ENCODE results near the gene MRE11.

Gene MRE11

DNA sequence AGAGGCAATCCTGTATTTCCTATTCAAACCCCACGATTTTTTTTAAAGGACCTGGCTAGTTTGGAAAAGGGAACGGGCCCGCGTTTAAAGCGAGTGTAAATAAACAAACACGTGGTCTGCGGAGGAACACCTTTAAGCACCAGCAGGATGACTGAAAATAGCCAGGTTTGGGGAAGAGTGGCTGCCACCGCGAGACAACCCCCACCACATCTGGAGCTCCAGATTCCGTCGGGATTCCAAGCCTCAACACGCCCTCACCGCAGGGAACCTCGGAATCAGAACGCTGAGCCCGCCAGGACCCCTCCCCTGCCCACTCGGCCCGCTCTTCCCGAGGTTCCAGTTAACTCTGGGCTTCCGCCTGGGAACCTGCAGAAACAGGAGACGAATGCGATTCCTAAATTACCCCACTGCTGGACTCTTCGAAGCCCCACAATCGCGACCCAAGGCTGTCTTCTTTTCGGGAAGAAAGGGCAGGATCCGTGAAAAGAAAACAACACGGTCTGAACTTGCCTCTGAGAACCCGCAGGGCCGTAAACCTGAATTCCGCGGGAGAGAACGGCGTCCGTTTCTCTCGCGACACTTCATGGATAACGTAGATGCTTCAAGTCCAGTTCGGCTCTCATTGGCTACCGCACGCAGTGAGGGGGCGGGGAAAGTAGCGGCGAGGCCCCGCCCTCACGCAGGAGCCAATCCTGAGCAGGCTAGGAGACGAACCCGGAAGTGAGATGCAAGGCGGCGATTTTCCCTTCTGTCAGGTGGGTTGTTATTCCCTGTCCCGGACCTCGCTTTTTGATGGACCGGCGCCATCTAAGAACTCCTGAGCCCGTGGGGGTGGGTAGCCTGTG, at the start of gene MRE11, which contains the start of gene ANKRD49:
Gene MRE11, minus strand, starts transcription at position 564 of the 845 bp plus-strand sequence. CDS start 1,043 bp downstream, outside the sequence.
Gene ANKRD49, plus strand, starts transcription at position 704 of the 845 bp plus-strand sequence. CDS start 2,710 bp downstream, outside the sequence.
- DNase-seq: peak; percentile 94 to 99 (median 98)
- intact Hi-C loops (cut with DNase I): no loop called here

DNA sequence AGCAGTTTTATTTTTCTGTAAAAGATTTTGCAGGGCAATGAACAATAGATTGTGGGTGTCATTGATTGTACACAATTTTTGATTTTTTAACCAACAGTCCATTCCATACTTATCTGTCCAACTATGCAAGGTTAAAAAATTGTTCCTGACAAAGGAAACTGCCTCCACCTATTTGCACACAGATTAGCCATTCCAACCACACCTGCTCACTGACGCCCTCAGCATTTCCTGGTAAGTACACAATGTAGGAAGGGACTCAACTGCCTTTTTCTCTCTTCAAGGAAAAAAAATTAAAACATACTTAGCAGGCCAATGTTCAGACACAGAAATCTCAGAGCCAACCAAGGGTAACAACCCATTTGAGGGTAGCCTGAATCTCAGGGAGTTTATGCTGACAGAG, 45.8 kb upstream of the MRE11 start:
- no peak for DNase-seq
- intact Hi-C loops (cut with DNase I): no loop called here

DNA sequence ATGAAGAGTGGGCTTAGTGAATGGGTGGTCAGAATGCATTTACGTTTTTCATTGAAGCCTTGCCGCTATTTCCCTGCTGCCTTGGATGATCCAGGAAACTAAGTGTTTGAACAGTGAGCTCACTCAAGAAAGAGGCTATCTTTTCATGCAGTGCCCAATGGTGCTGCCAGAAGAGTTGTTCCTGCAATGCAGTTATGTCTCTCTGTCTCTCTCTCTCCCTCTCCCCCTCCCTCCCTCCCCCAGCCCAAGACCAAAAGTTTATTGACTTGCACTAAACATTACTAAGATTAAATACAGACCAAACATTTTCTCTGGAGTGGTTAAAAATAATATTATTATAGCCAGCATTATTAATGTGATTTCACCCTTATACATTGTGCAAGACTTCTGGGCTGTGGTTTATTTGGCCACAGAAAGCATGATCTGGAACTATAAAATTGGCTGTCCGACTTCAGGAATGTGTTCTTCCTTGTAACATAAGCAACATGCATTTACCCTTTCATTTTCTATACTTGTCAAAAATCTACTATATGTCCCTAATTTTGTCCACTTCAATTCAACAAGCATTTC, 43.5 kb upstream of the MRE11 start:
- intact Hi-C loops (cut with DNase I): no loop called here
- no peak for DNase-seq

DNA sequence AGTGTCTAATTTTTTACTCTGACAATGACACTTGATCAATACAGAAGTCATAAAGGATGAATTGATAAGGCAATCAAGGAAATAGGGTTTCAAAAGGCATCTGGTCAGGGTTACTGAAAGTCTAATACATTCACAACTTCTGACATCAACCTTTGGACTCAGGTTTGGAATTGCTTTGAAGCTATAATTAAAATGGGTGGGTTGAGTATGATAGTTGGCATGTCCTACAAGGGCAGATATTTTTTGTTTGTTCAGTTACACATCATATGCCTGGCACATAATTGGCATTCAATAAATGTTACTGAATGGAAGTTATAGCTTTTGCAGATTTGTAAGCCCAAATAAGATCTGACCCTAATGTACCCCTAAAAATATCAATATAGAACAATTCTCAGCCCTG, 42.7 kb upstream of the MRE11 start:
- intact Hi-C loops (cut with DNase I): no loop called here
- no peak for DNase-seq

DNA sequence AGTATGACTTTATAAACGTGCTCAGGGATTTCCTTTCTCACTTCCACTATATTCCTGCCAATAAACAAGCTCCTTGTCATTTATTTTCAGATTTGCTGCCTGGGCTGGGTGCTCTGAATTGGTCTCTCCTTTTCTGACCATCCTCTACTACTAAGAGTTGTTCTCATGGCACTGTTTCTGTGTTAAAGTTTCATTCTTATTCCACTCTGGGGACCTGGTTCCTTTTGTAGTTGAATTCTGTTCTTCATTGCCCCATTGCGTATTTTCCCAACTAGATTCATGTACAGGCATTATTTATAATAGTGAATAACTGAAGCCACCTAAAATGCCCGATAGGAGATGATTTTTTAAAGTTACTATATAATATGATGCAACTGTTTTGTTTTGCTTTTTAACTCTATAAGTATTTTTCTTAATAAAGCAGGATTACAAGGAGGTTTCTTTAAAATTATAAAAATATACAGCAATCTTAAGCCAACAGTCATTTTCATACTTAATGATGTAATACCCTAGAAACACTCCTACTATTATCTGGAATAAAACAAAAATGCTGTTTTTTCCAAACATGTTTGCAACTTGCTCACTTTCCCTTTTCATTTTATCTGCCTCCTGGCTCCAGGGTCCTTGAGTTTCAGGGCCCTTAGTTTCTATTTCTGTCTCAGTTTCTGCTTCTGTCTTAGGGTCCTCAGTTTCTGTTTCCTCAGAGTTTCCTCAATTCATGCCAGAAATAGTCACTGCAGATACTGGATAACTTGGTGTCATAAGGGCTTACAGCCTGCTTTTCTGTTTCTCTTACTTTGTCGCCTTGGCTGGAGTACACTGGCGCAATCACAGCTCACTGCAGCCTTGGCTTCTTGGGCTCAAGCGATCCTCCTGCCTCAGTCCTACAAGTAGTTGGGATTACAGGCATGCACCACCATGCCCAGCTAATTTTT, 40.3 kb upstream of the MRE11 start:
- intact Hi-C loops (cut with DNase I): no loop called here
- no peak for DNase-seq

DNA sequence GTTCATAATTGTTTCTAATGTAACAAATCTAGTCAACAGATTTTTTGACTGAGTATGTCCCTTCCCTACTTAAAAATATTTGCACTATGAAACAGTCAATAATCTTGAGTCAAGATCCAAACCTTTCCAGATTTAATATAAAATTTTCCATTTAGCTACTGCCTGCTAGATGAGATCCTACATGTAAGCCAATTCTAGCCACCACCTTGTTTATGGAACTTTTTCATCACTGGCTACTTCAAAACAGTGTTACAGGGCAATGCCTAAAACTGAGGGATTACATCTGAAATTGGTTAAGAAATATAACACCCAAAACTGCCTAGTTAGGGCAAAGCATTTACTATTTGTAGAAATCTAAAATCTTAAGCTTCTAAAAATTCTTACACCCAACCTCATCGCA, 39.6 kb upstream of the MRE11 start:
- intact Hi-C loops (cut with DNase I): no loop called here
- no peak for DNase-seq

DNA sequence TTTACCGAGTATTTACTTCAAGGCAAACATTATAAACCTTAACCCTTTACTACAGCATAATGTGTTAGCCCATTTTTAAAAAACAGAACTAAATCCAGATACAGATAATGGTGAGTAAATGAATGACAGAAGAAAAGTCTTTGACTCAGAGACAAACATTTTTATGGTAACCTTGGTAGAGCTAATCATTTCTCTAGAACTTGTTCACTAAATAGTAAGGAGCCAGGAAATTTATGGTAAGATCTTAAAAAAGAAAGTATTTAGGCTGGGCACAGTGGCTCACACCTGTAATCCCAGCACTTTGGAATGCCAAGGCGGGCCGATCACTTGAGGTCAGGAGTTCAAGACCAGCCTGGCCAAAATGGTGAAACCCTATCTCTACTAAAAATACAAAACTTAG, 38.6 kb upstream of the MRE11 start:
- intact Hi-C loops (cut with DNase I): no loop called here
- no peak for DNase-seq

DNA sequence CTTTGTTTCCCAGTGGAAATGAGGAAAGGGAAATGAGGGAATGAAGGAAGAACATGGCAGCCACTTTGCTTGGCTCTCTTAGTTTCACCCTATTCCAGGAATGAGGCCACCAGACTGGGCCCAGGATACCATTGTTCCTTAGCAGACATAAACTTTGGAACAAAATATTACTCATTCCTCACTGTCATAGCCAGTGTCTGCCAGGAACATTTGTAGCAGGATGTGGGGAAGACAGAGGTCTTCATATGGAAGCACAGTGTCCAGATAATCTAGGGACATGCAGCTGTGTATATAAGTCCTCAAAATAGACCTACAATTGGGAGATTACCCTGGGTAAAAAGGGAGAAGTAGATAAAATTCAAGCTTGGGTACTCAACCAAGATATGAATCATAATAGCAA, 34.9 kb upstream of the MRE11 start:
- intact Hi-C loops (cut with DNase I): no loop called here
- DNase-seq: no peak

DNA sequence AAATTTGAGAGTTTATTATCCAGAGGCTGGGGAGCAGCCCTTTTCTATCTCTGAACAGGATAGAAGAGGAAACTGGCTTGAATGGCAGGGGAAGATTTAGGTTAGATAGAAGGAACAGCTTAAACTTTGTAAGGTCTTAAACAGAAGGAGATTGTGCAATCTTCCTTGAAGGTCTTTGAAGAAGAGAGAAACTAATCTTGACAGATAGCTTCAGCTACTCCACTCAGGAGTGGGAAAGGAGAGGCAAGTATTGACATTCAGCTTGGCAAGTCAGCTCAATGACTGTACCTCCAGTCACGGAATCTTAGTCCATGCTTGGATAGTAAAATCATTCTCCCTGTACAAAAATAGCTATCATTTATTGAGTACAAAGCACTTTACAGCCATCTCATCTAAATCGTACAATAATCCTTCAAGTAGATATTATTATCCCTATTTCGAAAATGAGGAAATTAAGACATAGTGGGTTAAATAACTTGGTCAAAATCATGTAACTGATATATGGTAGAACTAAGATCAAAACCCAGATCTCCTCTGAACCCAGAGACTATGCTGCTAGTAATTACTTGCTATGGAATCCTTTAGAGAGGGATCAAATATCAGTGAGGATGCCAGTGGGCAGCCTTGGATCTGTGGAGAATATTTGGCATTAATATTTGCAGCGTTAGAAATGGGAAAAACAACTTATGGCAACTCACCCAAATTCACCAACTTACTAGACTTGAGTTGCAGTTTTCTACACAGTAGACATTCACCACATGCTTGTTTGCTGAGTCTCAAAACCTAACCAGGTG, 33.2 kb upstream of the MRE11 start:
- DNase-seq: no peak
- intact Hi-C loops (cut with DNase I): no loop called here

DNA sequence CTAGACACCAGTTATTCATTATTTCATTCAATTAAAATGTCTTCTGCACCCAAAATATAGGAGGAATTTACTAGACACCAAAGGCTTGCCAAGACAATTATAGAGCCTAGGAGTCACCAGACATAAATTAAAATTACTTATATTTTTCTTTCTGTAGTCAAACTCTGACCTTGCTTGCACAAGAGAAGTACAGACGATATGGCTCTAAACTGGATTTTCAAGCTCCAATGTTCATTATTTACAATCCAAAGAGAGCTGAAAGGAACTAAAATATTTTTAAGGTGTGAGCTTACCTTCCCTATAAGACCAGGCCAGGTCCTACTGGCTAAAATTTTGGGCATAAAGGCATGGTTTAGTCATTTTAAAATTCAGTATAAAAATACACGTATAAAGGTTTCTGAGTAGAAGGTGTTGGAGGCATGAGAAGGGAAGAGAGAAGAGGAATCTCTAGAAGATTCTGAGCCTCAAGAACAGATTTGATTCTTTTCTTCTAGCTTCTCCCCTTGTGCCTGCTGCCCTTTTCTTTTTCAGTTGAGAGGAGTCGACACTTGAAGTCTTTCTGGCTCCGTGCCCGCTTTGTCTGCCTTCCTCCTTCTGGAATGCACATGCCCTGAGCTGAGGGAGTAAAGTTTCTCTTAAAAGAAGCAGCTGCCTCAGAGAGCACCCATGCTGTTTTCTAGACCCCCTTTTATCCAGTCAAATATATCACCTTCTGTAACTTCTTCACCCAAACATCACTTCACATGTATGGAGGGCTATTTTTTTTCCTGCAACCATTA, 32.1 kb upstream of the MRE11 start:
- intact Hi-C loops (cut with DNase I): no loop called here
- DNase-seq: peak in 29 of 42 donors; percentile 23 to 71 (median 47)

DNA sequence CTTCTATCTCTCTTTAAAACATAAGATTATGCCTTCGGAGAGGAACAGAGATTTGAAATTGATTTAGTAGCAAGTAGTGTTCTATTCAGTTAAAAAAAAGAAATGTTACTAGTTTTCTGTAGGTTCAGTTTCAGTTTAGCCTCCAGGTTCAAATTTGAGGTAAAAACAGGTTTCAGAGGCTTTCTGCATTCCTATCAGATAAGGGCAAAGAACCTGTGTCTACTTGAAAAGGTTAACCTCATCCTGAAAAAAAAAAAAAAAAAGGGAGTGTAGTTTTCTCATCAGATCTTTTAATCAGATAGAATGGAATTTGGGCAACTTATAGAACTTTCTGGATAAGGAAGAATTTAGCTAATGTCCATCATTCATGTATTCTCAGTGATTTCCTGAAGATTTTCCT, 30.7 kb upstream of the MRE11 start:
- DNase-seq: no peak
- intact Hi-C loops (cut with DNase I): no loop called here

DNA sequence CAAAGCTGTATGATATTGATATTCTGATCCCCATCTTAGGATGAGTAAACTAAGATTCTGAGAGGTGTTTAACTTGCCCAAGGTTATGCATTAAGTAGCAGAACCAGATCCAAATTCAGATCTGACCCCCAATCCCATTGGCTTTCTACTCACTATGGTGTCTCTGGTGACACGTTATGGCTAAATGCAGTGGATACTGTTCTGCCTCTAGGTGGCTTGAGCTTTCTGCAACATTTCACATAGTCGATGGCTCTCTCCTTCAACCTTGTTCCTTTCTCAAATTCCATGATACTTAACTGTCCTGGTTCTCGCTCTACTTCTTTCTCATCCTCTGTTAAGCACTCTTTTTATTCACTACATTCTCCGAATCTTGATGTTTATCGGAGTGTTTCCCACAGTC, 28.0 kb upstream of the MRE11 start:
- intact Hi-C loops (cut with DNase I): no loop called here

DNA sequence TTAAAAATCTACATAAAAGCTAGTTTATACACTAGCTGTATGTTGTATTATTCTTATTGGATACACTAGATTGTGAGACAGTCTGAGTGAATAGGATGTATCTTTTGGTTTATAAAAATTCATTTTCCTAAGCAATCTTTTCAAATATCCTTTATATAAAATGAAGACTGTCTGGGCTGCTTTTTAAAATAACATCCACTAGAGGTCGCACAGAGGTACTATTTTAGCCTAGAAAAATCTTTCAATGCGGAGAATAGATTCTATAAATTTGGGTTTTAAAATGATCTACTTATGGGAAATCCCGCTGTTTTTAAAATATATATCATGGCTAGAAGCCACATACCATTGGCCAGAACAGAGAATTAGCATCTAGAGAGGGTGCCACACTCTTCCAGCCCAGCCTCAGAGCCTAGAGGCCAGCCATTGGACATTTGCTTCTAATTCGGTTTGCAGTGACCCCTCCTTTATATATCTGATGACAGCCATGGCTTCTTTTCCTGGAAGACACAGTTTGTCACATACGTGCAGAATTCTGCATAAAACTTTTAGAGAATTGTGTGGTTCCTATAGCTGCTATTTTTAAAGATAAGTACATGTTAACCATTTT, 25.9 kb upstream of the MRE11 start:
- intact Hi-C loops (cut with DNase I): loop anchor here (5.0 kb wide), 1 partner anchor 83 kb away; no protein-coding TSS in a partner anchor
- DNase-seq: peak in 5 of 42 donors; percentile 18 to 66 (median 30)

More for the DNA sequence above, 28.0 kb upstream of the MRE11 start:
- DNase-seq: no peak

DNA sequence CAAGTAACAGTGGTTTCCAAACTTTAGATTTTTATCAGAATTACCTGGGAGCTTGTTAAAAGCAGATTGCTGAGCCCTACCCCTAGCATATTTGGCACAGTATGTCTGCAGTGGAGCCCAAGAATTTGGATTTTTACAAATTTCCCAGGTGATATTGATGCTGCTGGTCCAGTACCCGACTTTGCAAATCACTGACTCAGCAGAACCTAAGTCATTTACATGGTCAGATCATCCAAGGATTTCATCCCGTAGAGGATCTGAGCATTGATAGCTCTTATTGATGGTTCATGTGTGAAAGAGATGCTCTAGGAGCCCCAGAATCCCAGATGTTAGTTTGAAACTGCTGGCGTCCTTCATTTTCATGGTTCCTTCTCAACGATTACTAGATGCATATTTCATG, 24.7 kb upstream of the MRE11 start:
- no peak for DNase-seq
- intact Hi-C loops (cut with DNase I): loop anchor here (5.0 kb wide), 1 partner anchor 84 kb away; no protein-coding TSS in a partner anchor

DNA sequence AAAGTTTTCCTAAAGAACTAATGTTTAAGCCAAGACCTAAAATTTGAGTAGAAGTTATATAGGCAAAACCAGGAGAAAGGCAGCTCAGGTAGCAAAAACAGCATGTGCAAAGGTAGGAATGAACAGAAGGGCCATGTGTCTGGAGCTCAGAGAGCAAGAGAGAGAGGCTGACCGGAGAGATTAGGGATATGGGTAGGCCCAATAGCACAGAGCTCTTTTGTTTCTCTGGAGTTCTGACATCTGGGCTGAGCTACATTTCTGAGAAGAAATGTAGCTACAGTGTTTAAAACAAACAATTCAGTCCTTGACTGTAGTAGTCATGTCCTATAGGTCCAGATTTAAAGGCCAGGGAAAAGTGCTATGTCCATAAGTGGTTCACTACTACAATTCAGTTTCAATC, 23.1 kb upstream of the MRE11 start:
- intact Hi-C loops (cut with DNase I): loop anchor here (5.0 kb wide), 1 partner anchor 86 kb away; no protein-coding TSS in a partner anchor
- no peak for DNase-seq

DNA sequence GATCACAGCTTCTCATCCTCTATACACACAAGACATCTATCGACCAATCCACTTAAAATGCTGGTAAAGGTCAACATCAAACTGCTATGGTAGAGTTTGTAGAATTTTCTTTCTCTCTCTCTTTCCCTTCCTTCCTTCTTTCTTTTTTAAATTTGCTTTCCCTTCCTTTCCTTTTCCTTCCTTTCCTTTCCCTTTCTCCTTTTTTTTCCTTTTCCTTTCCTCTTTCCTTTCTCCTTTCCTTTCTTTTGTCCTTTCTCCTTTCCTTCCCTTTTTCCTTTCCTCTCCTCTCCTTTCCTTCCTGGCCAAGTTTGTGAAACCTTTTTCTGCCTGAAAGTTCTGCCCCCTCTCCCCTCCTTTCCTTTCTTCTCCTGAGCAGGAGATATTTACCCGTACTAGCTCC, 21.8 kb upstream of the MRE11 start:
- no peak for DNase-seq

DNA sequence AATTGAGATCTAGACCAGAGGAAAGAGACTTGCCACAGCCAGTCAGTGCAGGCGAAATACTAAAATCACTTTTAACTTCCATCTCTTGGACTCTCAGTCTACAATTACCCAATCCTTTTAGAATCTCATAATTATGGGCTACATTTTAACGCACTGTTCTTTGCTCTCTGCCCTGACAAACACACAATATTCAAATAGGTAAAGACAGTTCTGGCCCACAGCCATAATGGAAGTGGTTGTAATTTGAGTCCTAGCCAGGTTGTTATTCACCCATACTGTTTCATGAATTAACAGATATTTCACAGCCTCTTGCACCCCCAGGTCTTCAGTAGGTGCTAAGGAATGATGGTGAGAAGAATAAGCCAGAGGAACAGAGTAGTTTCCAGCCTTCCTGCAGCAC, 19.4 kb upstream of the MRE11 start:
- DNase-seq: no peak
- intact Hi-C loops (cut with DNase I): no loop called here

More for the DNA sequence above, 21.8 kb upstream of the MRE11 start:
- intact Hi-C loops (cut with DNase I): loop anchor here (5.0 kb wide), 1 partner anchor 87 kb away; no protein-coding TSS in a partner anchor
